Effector memory CD4-positive, alpha-beta T cell (primary cell): ENCODE data around the gene LRTM2.

Experiments used
- DNase-seq, 3 donors: peaks; one replicate each; pipeline ENCODE4 v3.0.0-alpha.2; 2020
- H3K27ac ChIP-seq: 2 replicates; pipeline ENCODE4 v1.7.0; 2013; ENCODE audit warnings: mild to moderate bottlenecking, low read length, moderate library complexity; ENCODE audit not compliant: insufficient read depth, poor library complexity, severe bottlenecking
- H3K27me3 ChIP-seq: replicated peaks from 2 replicates; pipeline ENCODE4 v1.7.0; 2013; ENCODE audit warnings: mild to moderate bottlenecking, low read length; ENCODE audit not compliant: insufficient read depth, control insufficient read depth, poor library complexity, severe bottlenecking
- H3K36me3 ChIP-seq: 2 replicates; pipeline ENCODE4 v1.7.0; 2013; ENCODE audit warnings: mild to moderate bottlenecking, low read length, moderate library complexity; ENCODE audit not compliant: control insufficient read depth, insufficient read depth
- H3K4me1 ChIP-seq: 2 replicates; pipeline ENCODE4 v1.7.0; 2013; ENCODE audit warnings: low read length, mild to moderate bottlenecking; ENCODE audit not compliant: control insufficient read depth, insufficient read depth, poor library complexity, severe bottlenecking
- H3K4me3 ChIP-seq: 2 replicates; pipeline ENCODE4 v1.7.0; 2013; ENCODE audit warnings: low read length, low read depth, mild to moderate bottlenecking; ENCODE audit not compliant: insufficient read depth, poor library complexity, severe bottlenecking
- H3K9me3 ChIP-seq: 2 replicates; pipeline ENCODE4 v1.7.0; 2013; ENCODE audit warnings: mild to moderate bottlenecking, low read length, moderate library complexity; ENCODE audit not compliant: control insufficient read depth

LRTM2 gene

DNA sequence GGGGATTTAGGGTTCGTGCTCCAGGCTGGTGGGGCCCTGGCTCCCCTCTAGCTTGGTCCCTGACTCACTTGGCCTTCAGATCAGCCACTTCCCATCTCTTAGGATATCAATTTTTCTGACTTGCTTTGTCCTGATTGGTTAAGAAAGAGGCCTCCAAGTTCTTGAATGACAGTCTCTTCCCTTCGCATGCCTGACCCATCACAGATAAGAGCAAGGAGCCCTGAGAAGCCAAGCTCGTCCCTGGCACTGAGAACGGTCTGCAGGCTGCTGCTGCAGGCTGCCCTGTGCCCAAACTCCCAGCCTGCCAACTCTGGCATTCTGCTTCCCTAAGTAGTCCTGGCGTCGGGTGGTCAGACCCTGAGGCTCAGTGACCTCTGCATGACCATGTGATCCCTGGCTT, 794 bp upstream of the LRTM2 start:
- no peak overlapping the region for H3K4me3 ChIP-seq
- DNase-seq: no peak
- no peaks in the 10 kb centered on the region for H3K4me1 ChIP-seq
- H3K9me3 ChIP-seq: no peaks in the 10 kb centered on the region
- no peak overlapping the region for H3K27ac ChIP-seq
- H3K27me3 ChIP-seq: peaks cover 8% of the 10 kb centered on the region
- no peaks in the 10 kb centered on the region for H3K36me3 ChIP-seq

GRCh38 chr12:1820896-1821291, 529 bp downstream of the LRTM2 start:
- no peaks in the 10 kb centered on the region for H3K9me3 ChIP-seq
- DNase-seq: no peak
- no peaks in the 10 kb centered on the region for H3K36me3 ChIP-seq
- H3K27ac ChIP-seq: no peak overlapping the region
- H3K4me3 ChIP-seq: no peak overlapping the region
- peaks cover 8% of the 10 kb centered on the region for H3K27me3 ChIP-seq
- no peaks in the 10 kb centered on the region for H3K4me1 ChIP-seq

DNA sequence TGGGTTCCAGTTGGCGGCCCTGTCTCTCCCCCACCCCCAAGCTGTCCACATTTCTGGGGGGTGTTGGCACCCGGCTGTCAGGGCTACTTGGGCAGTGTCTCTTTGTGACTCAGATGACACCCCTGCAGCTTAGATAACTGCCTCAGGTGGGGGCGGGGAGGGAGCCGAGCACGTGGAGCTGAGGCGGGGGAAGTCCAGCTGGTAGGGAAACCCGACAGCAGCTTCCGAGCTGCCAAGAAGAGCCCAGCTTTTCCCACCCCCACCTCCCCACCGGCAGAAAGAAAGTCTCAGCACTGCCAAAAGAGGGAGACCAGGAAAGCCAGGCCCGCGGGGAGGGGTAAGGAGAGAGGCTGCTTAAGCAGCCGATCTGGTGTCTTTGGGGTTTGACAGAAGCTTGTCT, 1.4 kb downstream of the LRTM2 start:
- H3K4me1 ChIP-seq: no peaks in the 10 kb centered on the region
- H3K4me3 ChIP-seq: no peak overlapping the region
- H3K27me3 ChIP-seq: peaks cover 8% of the 10 kb centered on the region
- H3K9me3 ChIP-seq: no peaks in the 10 kb centered on the region
- no peak for DNase-seq
- H3K36me3 ChIP-seq: no peaks in the 10 kb centered on the region
- H3K27ac ChIP-seq: no peak overlapping the region

DNA sequence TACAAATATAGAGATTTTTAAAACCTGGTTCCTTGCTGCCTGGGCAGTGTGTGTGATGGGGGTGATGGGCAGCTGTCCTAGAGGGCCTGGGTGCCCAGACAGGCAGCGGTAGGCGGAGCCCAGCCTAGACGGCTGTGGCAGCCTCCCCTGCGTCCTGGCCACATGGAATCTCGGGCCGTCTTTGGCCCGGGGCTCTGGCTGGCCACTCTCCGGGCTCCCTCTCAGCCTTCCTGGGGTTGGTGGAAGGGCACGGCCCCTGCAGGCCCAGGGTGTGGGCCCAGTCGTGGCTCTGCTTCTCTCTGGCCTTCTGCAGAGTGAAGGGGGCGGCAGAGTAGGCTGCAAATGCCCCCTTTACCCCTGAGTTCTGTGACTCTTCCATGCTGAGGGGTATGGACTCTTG, 2.3 kb downstream of the LRTM2 start:
- peaks cover 8% of the 10 kb centered on the region for H3K27me3 ChIP-seq
- no peak for DNase-seq
- no peaks in the 10 kb centered on the region for H3K36me3 ChIP-seq
- no peaks in the 10 kb centered on the region for H3K9me3 ChIP-seq
- no peaks in the 10 kb centered on the region for H3K4me1 ChIP-seq
- no peak overlapping the region for H3K27ac ChIP-seq
- no peak overlapping the region for H3K4me3 ChIP-seq

GRCh38 chr12:1823237-1823636, 2.9 kb downstream of the LRTM2 start:
- DNase-seq: no peak
- Histone ChIP-seq H3K27me3 (peaks cover 8% of the 10 kb centered on the region), H3K4me3 (no peak overlapping the region), H3K27ac (no peak overlapping the region), H3K36me3 (no peaks in the 10 kb centered on the region), H3K4me1 (no peaks in the 10 kb centered on the region), H3K9me3 (no peaks in the 10 kb centered on the region)

DNA sequence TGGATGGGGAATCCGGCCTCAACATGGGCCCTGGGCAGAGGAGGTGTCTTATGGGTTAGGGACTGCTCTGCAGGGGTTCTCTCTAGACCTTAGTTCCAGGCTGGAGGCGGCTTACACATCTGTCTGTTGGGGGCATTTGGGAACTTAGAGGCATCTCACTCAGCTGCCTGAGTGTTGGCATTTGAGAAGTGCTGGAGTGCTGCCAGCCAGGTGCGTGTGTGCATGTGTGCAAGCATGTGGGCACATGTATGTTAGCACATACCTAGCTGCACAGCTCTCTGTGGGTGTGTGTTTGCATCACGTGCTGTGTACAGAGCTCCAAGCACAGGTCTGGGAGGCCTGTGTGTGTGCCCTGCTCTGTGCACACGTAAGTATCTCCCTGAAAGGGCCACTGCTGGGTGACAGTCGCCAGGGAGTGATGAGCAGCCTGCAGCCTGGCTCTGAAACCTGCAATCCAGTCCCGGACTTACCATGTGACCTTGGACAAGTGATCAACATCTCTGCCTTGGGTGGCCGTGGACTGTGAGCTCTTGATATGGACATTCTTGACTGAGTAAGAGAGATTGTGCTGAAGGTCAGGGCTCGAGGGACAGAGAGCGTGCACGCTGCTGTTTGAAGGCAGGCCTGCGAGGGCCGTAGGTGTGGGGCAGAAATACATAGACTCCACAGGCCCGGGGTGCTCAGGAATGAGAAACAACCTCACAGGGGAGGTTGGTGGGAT, 5.2 kb downstream of the LRTM2 start:
- no peaks in the 10 kb centered on the region for H3K36me3 ChIP-seq
- no peak for DNase-seq
- no peaks in the 10 kb centered on the region for H3K4me1 ChIP-seq
- H3K27ac ChIP-seq: no peak overlapping the region
- no peaks in the 10 kb centered on the region for H3K9me3 ChIP-seq
- H3K4me3 ChIP-seq: no peak overlapping the region
- H3K27me3 ChIP-seq: peaks cover 12% of the 10 kb centered on the region

GRCh38 chr12:1826401-1826800, 6.0 kb downstream of the LRTM2 start:
- Histone ChIP-seq H3K4me3 (no peak overlapping the region), H3K27me3 (peaks cover 19% of the 10 kb centered on the region), H3K27ac (no peak overlapping the region), H3K9me3 (no peaks in the 10 kb centered on the region), H3K4me1 (no peaks in the 10 kb centered on the region), H3K36me3 (no peaks in the 10 kb centered on the region)
- no peak for DNase-seq

DNA sequence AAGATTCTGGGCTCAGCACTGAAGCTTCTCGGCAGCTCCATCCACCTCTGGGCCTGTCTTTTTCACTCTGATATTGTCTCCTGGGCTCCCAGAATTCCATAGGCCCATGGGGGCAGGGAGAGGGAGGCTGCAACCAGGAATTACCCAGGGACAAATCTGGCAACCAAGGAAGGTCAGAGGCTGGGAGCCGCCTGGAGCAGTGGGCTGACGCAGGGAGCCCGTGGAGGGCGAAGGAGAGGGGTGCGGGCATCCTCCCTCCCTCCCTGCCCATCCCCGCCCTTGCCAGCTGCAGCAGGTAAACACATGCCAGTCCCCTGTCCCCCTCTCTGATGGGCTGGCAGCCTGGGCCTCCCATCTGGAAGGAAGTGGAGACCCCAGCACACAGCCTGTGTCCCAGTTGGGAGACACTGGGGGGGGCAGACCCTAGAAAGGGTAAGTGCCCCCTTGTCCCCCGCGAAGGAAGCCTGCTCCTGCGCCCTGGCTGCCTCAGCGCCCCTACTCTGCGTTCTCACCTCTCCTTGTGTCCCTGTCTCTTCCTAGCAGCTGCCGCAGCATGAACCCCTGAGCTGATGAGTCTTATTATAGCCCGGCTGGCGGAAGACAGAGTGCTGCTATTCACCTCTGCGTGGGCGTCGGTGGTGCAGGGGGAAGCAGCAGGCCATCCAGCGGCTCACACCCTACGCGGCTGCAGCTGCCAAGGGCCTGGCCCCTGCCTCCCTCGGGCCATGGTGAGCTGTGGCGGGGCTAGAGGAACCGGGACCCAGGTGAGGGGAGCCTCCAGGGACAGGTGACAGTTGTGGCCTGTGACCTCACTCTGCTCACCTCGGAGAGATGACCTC, 6.7 kb downstream of the LRTM2 start:
- Histone ChIP-seq H3K27me3 (peaks cover 12% of the 10 kb centered on the region), H3K9me3 (no peaks in the 10 kb centered on the region), H3K27ac (no peak overlapping the region), H3K4me3 (no peak overlapping the region), H3K36me3 (no peaks in the 10 kb centered on the region), H3K4me1 (no peaks in the 10 kb centered on the region)
- DNase-seq: no peak

DNA sequence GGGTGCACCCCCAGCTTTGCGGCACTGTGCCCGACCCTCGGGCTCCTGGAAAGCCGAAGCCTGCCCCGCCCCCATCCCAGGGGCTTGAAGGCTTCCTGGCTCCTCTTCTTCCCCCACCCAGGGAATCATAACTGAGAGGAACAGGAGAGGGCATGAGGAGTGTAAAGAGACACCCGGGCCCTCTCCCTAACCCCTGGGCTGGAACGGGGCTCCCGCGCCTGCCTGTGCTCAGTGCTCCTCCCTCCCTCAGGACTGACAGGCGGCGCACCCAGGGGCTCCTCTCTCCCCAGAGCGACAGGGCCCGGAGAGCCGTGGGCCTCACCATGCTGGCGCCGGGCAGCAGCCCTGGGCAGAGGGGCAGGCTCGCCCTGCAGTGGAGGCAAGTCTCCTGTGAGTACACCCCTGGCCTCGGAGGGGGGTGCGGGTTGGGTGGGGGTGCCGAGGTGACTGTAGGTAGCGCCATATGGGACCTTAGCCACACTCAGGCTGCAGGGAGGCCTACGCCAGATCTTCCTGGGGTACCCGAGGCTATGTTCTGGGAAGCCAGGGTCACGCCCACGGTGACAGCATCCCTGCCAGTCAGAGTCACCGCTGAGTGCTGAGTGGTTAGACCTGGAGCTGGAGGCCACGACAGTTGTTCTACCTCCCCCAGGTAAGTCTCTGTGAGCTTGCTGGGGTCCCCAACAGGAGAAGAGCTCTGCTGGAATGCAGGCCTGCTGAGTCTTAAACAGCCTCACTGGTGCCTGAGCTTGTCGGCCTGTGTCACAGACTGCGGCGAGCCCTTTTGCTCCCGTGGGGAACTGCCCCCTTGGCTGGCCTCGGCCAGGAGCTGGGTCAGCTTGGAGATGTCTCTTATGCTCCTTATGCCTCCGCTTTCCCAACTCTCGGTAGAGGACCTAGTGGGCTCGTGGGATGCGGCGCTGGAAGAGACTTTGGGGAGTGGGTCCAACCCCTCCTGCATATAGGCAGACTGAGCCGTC, 7.8 kb downstream of the LRTM2 start:
- no peak for DNase-seq
- H3K27me3 ChIP-seq: peaks cover 11% of the 10 kb centered on the region
- no peaks in the 10 kb centered on the region for H3K9me3 ChIP-seq
- no peaks in the 10 kb centered on the region for H3K4me1 ChIP-seq
- H3K27ac ChIP-seq: no peak overlapping the region
- no peak overlapping the region for H3K4me3 ChIP-seq
- H3K36me3 ChIP-seq: no peaks in the 10 kb centered on the region
